Bone marrow (tissue), 2 donors: Measurements from ENCODE around the gene KLK5.

Source experiments
- DNase-seq, 2 donors: peaks; one replicate each; lab custom pipeline; 2025; lab: John Stamatoyannopoulos, UW

KLK5 gene

GRCh38 chr19:50968716-50969412 lies 16.0 kb upstream of the KLK5 start:
- DNase-seq = no peak

DNA sequence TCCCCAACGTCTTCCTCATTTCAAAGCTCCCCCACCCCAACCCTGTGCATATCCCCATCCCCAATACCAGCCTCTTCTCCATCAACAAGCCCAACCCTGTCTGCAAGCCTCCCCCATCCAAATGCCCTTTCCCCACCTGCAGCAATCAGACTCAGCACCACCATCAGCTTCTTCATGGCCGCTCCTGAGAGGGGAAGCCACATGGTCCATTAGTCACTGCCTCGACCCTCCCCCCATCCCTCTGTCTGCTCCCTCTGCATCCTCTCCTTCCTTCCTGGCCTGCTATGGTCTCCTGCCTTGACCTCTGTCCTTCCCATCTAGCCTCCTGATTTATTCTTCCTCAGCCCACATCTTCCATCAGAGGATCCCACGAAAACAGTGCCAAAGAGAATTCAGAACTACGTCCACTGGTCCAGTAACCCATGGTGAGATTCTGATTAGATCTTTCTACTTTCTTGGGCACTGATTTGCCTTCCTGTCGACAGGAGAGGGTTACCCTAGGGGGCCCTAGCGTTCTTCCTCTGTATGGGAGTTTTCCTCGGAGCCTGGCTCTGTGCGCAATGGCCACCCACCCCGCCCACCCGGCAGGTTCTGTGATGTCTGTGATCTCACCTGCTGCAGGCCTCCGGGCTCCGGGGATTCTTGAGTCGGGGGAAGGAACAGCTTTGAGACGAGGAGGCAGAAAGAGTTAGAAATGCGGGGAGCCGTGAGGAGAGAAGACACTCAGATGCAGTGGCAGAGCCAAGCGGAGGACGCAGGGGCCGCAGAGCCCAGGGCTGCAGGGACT lies 15.3 kb upstream of the KLK5 start:
- no peak for DNase-seq

DNA sequence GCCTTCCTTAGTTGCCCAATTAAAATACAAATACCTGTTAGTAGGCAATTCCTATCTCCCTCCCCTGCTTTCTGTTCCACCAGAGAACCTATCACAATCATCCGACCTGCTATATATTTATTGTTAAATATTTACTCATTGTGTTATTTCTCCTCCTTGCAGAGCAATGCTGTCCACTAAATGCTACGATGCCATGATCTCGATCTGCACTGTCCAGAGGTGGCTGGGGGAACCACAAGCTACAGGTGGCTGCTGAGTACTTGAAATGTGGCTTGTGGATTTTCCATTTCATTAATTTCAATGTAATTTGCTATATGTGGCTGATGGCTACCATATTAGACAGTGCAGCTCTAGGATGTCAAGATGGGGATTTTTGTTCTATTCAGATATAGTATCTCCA lies 11.4 kb upstream of the KLK5 start:
- DNase-seq = no peak

DNA sequence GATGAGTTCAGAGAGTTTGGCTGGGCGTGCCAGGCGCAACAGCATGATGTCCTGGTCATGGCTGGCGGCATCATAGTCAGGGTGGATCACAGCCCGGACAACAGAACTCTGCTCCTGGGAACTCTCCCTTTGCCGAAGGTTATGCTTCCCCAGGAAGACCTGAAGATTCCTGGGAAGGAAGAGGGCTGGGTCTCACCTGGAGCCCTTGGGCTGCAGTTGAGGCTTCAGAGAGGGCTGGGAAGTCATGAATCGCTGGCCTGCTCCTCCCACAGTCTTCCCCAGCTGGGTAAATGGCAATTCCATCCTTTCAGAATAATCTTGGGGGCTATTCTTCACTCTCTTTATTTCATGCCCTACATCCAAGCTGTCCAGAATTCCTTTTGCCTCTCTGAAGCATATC lies 10.5 kb upstream of the KLK5 start:
- DNase-seq = no peak

DNA sequence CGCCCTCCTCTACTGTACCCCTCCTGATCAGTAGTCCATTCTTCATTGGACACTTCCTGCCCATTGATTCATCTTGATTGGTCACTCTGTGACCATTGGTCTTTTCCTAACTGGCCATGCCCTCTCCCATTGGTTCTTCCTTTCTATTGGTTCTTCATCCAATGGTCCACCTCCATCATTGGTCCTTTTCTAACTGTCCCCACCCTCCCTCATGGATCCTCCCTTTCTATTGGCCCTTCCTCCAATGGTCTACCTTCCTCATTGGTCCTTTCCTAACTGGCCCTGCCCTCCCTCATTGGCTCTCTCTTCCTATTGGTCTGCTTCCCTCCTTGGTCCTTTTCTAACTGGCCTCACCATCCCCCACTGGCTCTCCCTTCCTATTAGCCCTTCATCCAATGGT lies 9.4 kb upstream of the KLK5 start:
- DNase-seq = no peak

DNA sequence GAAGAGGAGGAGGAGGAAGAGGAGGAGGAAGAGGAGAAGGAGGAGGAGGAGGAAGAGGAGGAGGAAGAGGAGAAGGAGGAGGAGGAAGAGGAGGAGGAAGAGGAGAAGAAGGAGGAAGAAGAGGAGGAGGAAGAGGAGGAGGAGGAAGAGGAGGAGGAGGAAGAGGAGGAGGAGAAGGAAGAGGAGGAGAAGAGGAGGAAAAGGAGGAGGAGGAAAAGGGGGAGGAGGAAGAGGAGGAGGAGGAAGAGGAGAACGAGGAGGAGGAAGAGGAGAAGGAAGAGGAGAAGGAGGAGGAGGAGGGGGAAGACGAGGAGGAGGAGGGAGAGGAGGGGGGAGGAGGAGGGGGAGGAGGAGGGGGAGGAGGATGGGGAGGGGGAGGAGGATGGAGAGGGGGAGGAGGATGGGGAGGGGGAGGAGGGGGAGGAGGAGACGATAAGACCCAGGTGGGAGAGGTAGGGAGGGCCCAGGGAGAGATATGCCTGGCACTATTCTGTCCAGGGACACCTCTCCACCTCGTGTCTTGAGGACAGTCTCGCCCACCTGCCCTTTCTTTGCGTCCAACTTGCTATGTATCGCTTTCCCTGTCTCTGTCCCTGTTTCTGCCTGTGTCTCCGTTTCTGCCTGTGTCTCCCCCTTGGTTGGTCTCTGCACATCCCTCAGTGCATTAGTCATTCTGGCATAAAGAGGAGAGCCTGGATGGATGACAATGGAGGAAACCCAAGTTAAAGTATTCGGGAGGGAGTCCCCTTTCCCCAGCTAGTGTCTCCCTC lies 7.1 kb upstream of the KLK5 start:
- DNase-seq = no peak

- DNase-seq = no peak
These were observed 4.7 kb upstream of the KLK5 start for GRCh38 chr19:50957587-50957986.

GRCh38 chr19:50949861-50950260 lies 3.0 kb downstream of the KLK5 start:
- DNase-seq = no peak

- DNase-seq = no peak
These were observed 5.7 kb downstream of the KLK5 start for GRCh38 chr19:50947123-50947522.

DNA sequence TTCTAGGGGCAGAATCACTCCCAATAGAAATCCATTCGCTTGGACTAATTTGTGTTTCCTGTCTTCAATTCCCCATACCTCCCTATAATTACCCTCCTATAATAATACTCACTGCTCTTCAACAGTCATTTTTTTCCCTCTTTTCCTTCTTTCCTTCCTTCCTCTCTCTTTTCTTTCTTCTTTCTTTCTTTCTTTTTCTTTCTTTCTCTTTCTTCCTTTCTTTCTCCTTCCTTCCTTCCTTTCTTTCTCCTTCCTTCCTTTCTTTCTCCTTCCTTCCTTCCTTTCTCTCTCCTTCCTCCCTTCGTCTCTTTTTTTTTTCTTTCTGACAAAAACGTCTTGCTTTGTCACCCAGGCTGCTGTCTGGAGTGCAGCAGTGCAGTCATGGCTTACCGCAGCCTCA lies 8.0 kb downstream of the KLK5 start:
- DNase-seq = no peak

DNA sequence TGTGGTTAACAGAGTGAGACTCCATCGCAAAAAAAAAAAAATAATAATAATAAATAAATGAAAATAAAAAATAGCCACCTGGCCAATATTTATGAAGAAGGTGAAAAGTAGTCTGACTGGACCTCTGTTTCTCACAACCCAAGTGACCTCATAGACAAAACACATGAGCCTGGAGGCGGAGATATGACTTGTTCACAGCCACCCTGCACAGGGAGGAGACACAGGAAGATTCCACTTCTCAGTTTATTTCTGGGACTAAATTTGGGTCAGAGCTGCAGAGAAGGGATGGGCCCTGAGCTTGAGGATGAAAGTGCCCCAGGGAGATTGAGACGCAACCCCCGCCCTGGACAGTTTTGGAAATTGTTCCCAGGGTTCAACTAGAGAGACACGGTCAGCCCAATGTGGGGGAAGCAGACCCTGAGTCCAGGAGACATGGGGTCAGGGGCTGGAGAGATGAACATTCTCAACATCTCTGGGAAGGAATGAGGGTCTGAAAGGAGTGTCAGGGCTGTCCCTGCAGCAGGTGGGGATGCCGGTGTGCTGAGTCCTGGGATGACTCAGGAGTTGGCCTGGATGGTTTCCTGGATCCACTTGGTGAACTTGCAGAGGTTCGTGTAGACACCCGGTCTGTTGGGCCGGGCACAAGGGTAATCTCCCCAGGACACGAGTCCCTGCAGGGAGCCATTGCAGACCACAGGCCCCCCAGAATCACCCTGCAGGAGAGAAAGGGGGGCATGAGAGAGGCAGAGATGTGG lies 9.6 kb downstream of the KLK5 start:
- no peak for DNase-seq

DNA sequence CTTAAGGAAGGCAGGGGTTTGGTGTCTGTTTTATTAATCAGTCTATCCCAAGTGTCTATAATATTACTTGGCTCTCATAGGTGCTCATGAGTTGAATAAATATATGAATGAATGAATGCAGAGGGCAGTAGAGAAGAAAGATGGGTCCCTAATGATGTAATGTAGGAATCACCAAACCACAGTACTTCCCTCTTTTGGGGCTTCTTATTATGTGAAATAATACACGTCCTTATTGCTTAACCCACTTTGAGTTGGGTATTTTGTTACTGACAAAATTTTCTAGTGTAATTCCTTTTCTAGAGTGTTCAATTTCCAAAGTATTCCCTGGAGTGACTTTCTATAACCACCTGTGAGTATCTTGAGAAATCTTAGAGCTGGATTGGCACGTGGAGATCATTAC lies 13.2 kb downstream of the KLK5 start:
- DNase-seq = no peak

DNA sequence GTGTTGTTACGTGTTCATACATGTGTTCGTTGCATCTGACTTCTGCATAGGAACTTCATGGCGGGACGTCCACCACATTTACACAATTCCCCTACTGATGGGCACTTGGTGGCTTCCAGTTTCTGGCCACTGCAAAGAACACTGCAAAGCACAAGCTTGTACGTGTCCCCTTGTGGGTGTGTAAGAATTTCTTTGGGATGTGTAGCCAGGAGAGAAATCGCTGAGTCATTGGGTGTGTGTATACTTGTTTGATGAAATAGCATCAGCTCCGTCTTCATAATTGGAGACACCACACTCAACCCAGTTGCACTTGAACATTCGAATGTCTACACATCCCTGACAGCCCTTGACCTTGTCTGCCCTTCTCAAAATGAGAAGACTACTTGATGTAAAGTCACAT lies 19.2 kb downstream of the KLK5 start:
- no peak for DNase-seq

GRCh38 chr19:50932690-50933083 lies 20.2 kb downstream of the KLK5 start:
- DNase-seq = no peak

- DNase-seq = no peak
These were observed 20.7 kb downstream of the KLK5 start for GRCh38 chr19:50932018-50932689.

DNA sequence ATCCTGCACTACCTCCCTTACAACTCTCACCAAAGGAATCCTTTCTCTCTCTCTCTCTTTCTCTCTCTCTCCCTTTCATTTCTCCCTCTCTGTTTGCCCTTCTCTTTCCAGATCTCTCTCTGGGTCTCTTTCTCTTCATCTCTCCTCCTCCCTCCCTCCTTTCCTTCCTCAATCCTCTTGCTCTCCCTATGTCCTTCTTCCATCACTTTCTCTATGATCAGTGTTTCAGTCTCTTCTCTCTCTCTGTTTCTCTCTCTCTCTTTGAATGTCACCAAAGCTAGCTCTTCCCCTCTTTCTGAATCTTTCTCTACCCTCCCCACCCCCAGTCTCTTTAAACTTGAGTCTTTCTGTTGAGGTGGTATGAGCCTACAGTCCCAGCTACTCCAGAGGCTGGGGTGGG lies 21.8 kb downstream of the KLK5 start:
- DNase-seq = no peak

- DNase-seq = no peak
These were observed 24.0 kb downstream of the KLK5 start for GRCh38 chr19:50928831-50929230.

DNA sequence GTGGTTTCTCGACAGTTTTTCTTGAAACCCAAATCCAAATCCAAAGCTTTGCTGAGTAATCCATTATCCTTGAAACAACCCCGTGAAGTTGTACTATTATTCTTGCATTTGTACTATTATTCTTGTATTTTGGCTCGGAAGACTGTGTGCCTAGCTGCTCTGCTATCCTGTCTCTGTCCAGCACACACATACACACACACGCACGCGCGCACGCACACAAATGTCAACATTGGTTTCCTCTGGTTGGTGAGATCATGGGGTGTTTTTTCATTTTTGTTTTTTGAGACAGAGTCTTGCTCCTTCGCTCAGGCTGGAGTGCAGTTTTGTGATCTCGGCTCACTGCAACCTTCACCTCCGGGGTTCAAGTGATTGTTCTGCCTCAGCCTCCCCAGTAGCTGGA lies 26.7 kb downstream of the KLK5 start:
- no peak for DNase-seq

GRCh38 chr19:50925734-50926133 lies 27.1 kb downstream of the KLK5 start:
- no peak for DNase-seq

DNA sequence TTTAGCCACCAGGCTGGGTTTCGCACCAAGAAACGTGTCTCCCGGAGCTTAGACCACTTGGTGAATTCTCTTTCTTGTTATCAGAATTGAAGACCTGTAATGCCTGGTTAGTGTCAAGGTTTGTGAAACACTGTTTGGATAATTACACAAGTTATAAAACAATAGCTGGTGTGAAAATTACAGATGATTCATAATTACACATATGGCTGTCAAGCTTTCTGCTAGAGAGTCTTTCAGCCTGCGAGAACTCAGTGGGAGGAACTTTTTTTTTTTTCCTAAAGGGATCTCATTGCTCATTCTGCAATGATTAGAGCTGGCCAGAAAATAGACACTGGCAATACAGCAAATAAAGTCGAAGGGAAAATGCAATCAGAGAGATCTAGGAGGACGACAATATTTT lies 28.3 kb downstream of the KLK5 start:
- no peak for DNase-seq

- DNase-seq = peak; percentile 27 to 59
These were observed 30.5 kb downstream of the KLK5 start for GRCh38 chr19:50922317-50922853.
